AG09319 (cell line): ENCODE data around the gene PDE8A.
"Not testable (repeated sequence)": the region's sequence is repeated elsewhere in the genome, so short reads cannot be mapped to it uniquely, and the experiment has no call there.

ENCODE experiments used
- DNase-seq: peaks from one replicate; pipeline ENCODE4 v3.0.0-alpha.2; 2010; ENCODE audit warnings: low read depth; ENCODE audit errors: extremely low read depth
- CTCF ChIP-seq: IDR thresholded peaks from 2 replicates; pipeline ENCODE4 v1.5.1; 2011; ENCODE audit warnings: low read depth, mild to moderate bottlenecking, inconsistent platforms, low read length, moderate library complexity

PDE8A gene

GRCh38 chr15:84991014-84991712 is 9.5 kb downstream of the PDE8A start:
- TF ChIP-seq CTCF: no peak
- DNase-seq: no peak

- no peak for DNase-seq
- no peak for TF ChIP-seq CTCF
Observed at GRCh38 chr15:84992157-84992944, 10.7 kb downstream of the PDE8A start.

- DNase-seq: no peak
- TF ChIP-seq CTCF: no peak
Observed at GRCh38 chr15:84996055-84996454, 14.4 kb downstream of the PDE8A start.

GRCh38 chr15:84996714-84997113 is 15.1 kb downstream of the PDE8A start:
- DNase-seq: not testable (repeated sequence)

GRCh38 chr15:84997214-84997613 is 15.6 kb downstream of the PDE8A start:
- DNase-seq: not testable (repeated sequence)

- DNase-seq: peak; percentile 41
- no peak for TF ChIP-seq CTCF
Observed at GRCh38 chr15:85000189-85000864, 18.7 kb downstream of the PDE8A start.

GRCh38 chr15:85000937-85001336 is 19.3 kb downstream of the PDE8A start:
- TF ChIP-seq CTCF: no peak
- DNase-seq: no peak

GRCh38 chr15:85002517-85002916 is 20.9 kb downstream of the PDE8A start:
- no peak for TF ChIP-seq CTCF

More at GRCh38 chr15:85002517-85002916, 20.9 kb downstream of the PDE8A start:
- no peak for DNase-seq
